Non-pigmented ciliary epithelial cell (primary cell): Measurements from ENCODE around the gene TRAM2.

Experiments used
- DNase-seq: peaks from one replicate; pipeline ENCODE4 v3.0.0-alpha.2; 2010; ENCODE audit warnings: low read depth

TRAM2 gene

DNA sequence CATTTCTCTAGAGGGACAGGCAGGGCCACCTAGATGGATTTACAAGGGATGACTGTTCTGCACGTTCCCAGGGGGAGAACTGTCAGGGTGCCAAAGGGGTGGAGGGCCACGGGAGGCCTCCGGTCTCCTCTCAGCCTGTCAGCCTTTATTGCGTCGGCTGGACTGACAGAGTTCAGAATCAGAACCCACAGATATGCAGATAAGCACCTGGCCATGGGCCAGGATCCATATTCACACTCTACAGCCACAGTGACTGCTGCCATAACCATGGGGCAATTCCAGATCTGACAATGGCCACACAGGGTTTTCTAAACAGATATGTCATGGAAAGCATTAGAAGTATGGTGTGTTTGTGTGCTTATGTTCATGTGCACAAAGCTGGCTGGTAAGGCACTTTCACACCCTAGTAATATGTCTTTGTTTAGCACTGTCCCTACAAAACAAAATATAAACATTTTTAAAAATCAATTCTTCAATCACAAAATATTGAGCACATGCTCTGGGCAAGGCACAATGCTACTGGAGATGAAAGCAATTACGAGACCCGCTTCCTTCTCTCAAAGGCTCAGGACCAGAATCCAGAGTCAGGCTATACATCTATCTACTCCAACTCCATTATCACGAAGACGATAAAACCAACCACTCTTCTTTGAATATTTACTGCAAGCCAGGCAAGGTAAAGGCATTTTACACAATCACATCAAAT lies 29.1 kb downstream of the TRAM2 start:
- no peak for DNase-seq

DNA sequence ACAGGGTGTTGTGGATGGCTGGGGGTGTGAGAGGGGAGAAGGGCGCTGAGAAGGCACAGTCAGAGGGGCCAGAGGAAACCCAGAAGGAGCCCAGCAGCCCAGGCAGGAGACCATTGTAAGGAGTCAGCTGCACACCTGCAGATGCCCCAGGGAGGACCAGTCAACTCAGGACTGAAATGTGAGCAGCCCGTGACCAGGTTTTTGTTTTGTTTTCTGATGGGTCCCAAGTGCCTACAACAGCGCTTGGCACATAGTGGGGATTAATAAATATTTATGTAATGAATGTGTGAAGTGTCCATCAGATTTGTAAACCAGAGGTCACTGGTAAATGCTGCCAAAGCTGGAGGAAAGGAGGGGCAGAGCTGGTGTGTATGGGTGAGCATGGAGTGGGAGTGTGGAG lies 30.2 kb downstream of the TRAM2 start:
- no peak for DNase-seq

DNA sequence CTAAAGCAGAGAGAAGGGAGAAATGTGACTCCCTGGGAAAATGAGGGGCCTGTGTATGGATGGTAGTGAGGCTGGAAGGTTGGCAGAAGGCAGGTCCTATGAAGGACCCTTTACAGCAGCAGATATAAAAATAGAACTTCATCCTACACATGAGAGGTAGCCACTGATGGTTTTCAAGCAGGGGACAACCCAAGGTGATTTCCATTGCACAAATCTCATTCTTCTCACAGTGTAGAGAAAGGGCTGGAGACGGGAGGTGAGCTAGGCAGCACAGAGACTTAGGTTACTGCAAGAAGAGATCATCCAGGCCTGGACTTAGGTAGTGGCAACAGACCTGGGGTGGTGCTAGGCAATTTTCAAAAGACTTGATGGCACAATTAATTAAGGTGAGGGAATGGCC lies 30.7 kb downstream of the TRAM2 start:
- no peak for DNase-seq

DNA sequence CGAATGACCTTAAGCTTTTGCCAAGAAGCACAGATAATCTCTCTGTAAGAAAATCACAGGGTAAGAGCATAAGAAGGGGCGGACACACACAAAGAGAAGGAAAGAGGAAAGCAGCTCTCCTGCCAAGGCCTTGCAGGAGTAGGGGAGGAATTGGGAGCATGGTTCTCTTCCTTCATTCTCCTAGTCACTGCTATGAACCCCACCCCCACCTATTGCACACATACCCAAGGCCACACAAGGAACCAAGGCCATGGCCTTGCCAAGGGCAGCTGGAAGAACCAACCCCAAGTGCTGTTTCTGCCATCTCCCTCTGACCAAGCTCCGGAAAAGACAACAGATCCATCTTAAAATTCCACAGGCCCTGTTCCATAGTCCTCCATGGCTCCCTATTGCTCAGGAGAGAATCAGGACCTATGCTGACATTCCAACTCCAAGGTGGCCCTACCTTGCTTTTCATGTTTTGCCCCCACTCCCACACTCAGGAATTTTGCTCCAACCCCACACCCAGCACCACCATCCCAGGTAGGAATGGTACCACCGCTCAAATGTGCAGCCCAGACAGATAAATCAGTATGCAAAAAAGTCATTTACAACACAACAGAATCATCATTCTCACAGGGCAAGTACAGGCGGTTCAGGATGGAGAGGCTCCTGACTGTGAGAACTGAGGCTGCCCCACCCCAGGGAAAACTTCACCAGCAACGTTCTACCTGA lies 31.3 kb downstream of the TRAM2 start:
- no peak for DNase-seq

DNA sequence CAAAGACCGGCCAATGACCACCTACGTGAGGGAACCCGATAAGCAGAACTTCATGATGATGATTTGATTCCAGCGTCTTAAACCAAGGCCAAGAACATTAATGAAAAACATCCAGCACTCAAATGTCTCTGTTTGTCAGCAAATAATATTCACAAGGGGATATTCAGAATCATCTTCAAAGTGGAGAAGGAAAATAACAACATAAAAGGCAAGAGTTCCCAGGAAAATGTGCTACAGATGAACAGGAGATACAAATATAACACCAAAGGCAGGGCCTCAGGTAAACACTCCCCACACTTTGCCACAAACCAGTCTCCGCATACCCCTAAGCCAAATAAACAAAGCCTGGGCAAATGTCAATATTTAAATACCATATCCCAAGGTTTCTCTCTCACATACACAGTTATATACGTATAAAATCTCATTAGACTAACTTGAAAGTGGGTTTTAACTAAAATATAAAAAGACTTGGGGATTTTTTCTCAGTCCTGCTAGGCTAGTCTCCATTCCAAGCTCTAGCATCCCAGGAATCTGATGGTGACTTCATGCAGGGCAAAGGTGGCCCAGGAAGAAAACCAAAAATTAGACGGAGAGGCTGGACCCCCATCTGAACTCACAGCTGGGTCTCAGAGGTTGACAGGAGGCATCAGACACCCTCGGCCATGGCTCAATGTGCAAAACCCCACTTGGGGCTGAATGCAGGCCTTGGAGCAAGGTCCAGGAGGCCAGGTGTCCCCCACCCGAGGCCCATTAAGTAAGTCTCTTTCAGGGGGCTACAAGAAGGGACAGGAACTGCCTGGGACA lies 32.1 kb downstream of the TRAM2 start:
- no peak for DNase-seq

DNA sequence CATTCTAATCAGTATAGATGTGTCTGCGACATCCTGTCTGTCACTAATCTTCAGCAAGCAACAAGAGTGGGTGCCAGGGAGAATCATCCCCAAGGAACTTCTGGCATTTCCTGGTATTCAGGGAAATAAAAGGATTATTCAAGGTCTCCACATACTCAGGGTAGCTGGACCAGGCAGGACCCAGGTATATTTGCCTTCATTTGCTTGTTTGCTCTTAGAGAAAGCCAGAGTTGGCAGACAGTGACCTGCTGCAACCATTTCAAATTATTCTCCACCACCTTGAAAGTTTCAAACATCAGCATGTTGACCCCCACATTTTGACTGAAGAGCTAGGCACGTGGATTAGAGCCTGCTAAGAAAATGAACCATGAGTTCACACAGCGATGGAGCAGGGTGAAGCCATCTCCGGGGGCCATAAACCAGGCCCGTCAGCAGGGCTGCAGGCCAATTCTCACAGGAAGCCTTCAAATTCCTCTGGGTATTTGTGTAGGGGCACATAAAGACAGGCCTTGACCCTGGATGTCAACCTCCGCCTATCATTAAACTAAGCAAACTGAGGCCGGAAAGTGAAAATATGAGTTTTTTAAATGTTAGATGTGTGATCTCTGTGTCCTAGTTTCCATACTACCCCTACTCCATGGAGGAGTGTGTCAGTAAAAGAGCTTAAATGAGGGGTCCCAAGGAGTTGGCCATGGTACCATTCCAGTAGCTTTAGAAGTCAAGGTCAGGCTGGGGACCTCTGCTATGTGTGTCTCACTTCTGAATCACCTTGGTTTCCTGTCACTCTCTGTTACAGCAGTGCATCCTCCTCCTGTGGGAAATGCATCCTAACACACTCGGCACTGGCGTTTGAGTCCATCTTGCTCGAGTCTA lies 32.9 kb downstream of the TRAM2 start:
- DNase-seq: no peak

DNA sequence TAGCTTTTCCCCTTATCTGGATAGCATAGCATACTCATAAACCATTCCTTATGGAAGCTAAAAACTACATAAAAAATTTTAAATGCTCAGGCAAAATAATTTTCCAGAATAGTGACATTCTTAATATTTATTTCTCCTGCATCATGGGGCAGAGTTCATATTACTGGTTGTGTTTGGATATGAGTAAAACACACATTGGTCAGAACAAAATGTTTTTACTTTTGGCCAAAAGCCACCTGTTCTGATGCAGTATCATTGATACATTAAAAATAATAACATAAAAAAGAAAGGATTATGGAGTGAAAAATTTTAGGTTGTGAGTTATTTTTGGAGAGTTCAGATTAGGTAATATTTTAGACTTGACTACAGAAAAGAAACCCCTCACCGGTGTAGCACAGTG lies 33.6 kb downstream of the TRAM2 start:
- no peak for DNase-seq

DNA sequence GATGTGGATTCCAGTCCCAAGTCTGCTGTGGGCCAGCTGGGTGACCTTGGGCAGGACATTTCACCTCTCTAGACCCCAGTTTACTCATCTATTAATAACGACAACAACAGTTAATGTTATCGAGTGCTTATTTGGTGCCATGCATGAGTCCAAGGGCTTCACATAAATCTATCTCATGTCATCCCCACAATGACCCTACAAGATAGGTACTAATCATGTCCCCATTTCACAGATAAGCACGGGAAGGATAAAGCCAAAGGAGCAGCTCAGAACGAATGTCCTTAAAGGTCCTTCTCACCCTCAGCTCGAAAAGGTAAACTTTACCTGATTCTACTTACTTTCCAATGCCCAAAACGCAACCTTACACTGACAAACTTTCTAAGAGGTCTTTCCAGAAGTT lies 35.7 kb downstream of the TRAM2 start:
- no peak for DNase-seq

DNA sequence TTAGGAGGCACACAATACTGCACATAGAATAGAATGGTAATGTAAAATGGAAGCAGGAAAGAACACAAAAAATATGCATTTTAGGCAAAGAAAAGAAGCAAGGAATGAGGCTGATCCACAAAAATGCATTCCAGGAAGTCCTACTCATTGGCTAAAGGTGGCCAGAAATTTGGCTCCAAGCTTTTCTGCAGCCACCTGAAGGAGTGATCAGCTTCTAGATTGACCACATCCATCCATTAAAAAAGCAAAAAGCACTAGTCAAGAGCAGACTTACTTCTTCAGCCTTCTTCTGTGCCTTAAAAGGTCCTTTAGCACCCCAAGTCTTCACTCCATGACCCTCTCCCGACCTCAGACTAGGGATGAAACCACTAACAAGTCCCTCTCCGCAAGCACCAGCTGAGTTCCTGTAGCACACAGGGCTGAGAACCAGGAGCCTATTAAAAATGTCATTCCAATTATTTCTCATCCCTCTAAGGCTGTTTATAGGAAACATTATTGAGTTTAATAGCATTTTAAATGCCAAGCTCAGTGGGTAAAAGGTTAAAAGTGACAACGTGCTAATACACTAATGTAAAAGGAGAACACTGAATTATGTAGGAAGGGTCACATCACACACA lies 36.5 kb downstream of the TRAM2 start:
- no peak for DNase-seq

DNA sequence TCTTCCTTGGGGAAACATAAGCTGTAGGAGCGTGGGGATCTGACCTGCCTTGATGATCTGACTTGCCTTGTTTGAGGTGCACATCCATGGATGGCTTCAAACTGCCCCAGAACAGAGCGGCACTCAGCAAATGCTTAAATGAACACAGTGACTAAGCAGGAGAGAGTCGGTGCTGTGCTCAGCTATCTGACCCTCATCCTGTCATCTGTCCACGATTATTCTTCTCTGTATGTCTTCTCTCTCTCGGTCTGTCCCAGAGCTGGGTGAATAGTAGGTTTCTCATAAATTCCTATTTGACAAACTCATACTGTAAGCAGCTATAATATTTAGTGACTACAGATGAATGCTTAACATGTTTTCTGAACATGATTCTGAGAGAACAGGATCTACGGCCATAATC lies 37.3 kb downstream of the TRAM2 start:
- DNase-seq: no peak

DNA sequence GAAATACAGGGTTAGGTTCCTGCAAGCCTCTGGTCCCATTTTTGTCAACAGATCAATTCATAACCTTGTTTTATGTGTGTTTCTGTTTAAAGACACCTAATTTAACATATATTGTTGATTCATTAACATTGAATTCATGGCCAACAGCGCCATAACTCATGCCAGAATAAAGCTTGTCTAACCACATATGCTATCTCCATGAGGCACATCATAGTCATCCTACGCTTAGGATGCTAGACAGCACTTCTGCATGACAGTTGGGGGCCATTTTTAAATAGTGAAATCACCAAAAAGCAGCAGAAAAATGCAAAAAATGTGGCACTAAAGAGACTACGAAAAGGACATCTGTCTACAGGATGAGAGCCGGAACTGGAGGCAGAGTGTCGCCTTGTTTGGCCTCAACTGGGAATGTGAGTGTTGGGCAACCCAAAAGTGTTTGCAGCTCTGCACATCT lies 37.9 kb downstream of the TRAM2 start:
- DNase-seq: no peak

DNA sequence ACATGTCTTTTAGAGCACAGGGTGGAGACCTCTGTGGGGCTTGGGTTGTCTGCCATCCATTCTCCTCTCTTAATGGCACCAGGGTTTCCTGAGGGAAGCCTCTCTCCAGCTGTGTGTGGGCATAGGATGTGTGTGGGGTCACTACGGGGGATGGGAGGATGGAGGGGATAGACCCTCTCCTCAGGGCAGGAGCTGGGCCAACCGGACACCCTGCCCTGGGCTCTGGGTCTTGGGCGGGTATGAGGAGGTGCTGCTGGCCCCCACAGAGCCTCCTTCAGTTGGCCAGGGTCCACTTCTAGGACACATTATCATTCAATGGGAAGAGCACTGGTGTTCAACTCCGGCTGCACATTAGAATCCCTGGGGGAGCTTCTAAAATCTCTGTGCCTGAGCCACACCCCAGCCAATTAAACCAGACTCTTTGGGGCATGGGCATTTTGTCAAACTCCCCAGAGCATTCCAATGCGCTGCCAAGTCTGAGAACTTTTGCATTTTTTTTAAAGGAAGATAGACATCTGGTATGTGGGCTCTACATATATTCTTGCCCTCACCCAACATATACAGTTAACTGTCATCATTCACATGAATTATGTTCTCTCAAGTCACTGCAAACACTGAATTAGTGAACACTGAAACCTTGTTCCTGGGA lies 38.5 kb downstream of the TRAM2 start:
- no peak for DNase-seq

DNA sequence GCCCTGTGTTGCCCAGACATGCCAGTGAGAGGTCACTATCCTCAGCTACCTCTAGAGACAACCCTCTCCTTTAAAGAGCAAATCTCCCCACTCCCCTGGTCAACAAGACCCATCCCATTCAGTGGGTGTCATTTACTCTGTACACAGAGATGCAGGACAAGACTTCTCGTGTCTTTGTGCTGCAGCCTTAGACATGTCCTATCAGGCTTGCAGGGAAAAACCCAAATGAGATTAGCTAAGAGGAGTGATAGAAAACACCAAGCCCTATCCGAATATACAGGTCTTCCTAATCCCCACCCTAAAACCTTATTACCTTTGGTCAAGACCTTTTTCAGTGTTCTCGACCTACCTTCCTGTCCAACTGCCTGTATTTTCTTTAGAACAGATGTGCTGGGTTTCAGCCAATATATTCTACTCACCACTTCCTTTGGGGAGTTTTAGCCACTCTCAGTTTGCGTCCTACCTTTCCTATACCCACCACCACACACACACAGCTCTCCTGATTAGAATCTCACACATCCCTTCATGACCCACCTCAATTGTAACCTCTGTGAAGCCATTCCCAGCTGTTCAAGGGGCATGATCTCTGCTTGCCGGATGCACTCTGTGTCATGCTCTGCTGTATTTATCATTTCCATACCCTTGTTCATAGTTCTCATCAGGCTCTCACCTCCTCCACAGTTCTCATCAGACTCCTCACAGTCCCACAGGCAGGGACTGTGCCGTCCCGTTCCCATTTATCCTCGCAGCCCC lies 39.7 kb downstream of the TRAM2 start:
- DNase-seq: no peak

DNA sequence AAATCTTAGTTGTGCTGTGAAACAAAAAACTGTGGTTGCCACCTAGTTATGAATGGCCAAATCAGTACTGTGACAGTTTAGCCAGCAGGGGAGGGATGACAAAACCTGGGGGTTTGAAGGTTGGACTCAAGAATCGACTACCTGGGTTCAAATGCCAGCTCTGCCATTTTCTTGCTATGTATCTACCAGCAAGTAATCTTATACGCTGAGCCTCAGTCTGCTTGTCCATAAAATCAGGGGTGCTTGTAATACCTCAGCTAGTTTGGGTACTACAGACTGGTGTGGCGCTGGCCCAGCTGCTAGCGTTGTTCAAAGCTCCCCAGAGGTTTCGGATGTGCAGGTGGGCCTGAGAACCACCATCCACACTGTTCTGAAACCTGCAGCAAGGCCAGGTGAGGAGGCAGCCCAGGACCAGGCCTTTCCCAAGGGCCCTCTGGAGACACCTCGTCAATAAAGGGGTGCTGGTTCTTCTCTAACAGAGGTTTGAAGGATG lies 40.4 kb downstream of the TRAM2 start:
- DNase-seq: no peak

DNA sequence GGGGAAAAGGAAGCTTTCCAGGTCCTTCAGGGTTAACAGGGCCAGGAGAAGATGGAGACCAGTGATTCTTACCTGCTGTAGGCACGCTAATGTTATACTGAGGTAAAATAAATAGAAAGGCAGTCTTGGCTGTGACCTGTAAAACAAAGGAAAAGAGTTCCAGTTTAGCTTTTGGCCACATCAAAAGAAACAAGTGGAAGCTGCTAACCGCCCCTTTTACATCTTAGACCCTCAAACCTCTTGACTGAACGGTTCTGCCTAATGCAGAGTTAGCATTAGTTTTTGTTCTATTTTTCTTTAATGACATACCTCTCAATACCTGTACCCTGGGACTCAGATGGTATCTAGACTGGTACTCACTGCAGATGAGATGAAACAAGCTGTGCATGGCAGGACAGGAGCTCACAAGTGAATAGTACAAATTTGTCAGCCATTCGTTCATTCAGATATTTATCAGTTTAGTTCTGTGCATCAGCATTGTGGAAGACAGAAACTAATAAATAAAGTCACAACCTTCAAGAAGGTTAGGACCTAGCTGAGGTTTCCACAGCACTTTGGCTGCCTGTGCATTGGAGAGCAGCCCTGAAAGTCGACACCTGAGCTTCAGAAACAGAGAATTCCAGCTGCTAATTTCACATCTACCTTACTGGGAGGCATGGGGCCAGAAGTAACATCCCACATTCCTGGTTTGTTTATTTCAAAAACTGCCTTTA lies 41.0 kb downstream of the TRAM2 start:
- DNase-seq: no peak

DNA sequence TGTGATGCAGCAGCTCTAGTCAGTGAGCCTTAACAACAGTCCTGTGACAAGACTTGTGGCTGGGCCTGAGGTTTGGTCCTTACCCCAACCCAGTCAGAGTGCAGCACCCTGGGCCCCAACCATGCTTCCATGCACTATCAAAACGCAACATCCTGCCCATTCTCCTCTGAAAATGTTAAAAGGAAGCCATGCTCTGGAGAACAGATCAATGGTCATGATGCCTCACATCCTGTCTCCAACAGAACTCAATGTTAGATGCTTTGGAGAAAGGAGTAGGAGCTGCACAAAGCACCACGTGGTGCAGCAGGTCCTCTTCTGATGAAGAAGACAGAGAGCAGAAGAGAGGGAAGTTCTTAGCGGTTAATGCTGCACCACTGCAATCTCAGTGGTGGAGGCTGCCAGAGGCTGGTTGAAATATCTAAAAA lies 41.9 kb downstream of the TRAM2 start:
- DNase-seq: no peak

DNA sequence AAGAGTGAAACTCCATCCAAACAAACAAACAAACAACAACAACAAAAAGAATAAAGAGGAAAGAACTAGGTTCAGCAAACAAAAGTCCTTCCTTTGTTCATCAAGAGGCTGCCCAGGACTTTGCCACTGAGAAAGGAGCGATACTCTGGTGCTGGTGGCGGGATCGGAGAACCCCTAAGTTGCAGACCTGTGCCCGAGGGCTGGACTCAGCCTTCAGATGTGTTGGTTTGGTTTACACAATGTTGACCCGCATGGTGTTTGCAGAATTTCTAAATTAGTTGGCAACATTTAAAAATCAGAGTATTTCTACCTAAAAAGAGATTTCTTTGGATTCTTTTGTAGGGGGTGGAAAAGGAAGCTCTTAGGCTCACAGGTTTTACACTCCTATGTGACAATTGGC lies 42.5 kb downstream of the TRAM2 start:
- DNase-seq: no peak

DNA sequence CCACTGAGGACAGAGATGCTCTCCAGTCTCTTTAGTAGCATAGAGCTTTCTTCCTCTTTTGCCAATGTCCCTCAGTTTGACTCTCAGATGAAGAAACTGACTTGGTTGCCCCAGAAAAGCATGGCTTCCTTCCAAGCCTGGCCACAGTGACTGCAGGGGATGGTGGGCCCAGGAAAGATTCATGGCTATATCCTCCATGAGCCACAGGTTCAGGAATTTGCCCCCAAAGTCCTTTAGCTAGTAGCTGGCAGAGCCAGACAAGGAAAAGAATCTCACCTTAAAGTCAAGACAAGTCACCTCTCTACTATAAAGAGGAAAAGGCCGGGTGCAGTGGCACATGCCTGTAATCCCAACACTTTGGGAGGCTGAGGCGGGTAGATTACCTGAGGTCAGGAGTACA lies 43.4 kb downstream of the TRAM2 start:
- DNase-seq: no peak

DNA sequence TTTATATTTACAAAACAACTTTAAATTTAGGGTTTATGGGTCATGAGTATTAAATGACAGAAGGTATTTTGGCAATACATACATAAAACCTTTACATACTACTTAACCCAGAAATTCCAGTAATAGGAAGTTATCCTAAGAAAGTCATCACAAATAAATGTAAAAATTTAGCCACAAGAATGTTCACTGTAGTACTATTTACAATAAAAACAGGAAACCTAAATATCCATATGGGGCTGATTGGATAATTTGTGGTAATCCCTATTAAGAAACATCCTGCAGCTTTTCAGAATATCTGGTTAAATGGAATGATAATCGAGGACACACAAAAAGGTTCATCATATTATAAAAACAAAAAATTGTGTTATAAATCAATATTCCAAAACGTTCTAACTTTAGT lies 44.4 kb downstream of the TRAM2 start:
- no peak for DNase-seq
